ENCODE measurements around the gene GPR18.

The GPR18 gene

GRCh38 chr13:99282264-99283231 is 24.4 kb upstream of the GPR18 start:
- DNase-seq (ENCODE audit: low read depth) = no peak
- TF ChIP-seq, protein P1, sequence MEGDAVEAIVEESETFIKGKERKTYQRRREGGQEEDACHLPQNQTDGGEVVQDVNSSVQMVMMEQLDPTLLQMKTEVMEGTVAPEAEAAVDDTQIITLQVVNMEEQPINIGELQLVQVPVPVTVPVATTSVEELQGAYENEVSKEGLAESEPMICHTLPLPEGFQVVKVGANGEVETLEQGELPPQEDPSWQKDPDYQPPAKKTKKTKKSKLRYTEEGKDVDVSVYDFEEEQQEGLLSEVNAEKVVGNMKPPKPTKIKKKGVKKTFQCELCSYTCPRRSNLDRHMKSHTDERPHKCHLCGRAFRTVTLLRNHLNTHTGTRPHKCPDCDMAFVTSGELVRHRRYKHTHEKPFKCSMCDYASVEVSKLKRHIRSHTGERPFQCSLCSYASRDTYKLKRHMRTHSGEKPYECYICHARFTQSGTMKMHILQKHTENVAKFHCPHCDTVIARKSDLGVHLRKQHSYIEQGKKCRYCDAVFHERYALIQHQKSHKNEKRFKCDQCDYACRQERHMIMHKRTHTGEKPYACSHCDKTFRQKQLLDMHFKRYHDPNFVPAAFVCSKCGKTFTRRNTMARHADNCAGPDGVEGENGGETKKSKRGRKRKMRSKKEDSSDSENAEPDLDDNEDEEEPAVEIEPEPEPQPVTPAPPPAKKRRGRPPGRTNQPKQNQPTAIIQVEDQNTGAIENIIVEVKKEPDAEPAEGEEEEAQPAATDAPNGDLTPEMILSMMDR (IDR thresholded peaks at IDR 0.05; ENCODE audit: low read depth, low read length, missing control alignments) = no peak
- H3K4me3 ChIP-seq (ENCODE audit: low read depth, low read length) = no peak overlapping the region; the same call in 1 of the 2 replicates

DNA sequence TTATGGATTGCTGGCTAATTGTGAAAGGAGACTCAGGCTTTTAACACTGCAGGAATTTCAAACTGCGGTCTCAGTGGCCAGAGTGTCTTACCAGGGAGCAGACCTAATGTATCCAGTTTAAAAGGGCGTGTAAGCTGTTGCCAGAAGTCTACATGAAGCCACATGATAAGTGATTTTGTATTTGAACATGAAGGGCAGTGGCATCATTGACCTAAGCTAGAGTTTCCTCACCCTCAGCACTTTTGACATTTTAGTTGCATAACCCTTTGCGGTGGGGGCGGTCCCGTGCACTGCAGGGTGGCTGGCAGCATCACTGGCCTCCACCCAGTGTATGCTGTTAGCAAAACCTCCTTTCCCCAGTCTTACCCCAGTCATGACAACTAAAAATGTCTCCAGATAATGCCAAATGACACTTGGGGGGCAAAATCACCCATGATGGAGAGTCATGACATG is 23.7 kb upstream of the GPR18 start:
- TF ChIP-seq, protein P1 (IDR thresholded peaks at IDR 0.05; ENCODE audit: low read depth, low read length, missing control alignments) = no peak
- no peak overlapping the region; the same call in 1 of the 2 replicates for H3K4me3 ChIP-seq (ENCODE audit: low read depth, low read length)
- peak; percentile 51 for DNase-seq (ENCODE audit: low read depth)

- DNase-seq (ENCODE audit: low read depth) = no peak
- no peak overlapping the region for H3K4me3 ChIP-seq (ENCODE audit: low read depth, low read length)
- TF ChIP-seq, protein P1 (IDR thresholded peaks at IDR 0.05; ENCODE audit: low read depth, low read length, missing control alignments) = no peak
These were observed 22.0 kb upstream of the GPR18 start for GRCh38 chr13:99280166-99280565.

DNA sequence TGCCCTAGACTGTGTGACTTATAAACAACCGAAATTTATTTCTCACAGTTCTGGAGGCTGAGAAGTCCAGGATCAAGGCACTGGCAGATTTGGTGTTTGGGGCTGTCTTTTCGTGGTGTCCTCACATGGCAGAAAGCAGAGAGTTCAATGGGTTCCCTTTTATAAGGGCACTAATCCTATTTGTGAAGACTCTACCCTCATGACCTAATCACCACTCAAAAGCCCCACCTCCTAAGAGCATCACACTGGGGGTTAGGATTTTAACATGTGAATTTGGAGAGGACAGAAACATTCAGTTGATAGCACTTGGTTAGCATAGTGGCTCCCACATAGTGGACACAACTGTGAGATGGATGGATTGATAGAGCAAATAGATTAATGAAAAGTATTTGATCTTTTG is 21.5 kb upstream of the GPR18 start:
- H3K4me3 ChIP-seq (ENCODE audit: low read depth, low read length) = no peak overlapping the region
- no peak for DNase-seq (ENCODE audit: low read depth)
- TF ChIP-seq, protein P1 (IDR thresholded peaks at IDR 0.05; ENCODE audit: low read depth, low read length, missing control alignments) = no peak

GRCh38 chr13:99278843-99279242 is 20.7 kb upstream of the GPR18 start:
- TF ChIP-seq, protein P1 (IDR thresholded peaks at IDR 0.05; ENCODE audit: low read depth, low read length, missing control alignments) = no peak
- DNase-seq (ENCODE audit: low read depth) = no peak
- H3K4me3 ChIP-seq (ENCODE audit: low read depth, low read length) = no peak overlapping the region

DNA sequence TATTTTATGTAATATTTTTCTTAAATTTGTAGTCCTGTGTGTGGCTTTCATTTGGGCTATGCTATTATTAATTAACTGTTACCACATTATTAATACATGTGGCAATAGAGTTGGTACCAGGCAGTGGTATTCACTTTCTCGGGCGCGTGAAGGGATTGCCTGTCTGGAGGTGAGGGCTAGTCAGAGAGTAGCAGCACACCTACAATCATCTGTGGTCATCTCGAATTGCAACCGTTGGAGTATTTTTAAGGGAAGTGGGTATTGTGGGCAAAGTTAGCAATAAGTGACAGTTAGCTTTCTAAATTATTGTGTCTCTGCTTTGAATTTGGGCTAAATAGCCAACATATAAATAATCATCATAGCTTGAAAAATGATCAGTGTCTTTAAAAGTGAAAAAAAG is 20.0 kb upstream of the GPR18 start:
- no peak overlapping the region for H3K4me3 ChIP-seq (ENCODE audit: low read depth, low read length)
- TF ChIP-seq, protein P1 (IDR thresholded peaks at IDR 0.05; ENCODE audit: low read depth, low read length, missing control alignments) = no peak
- no peak for DNase-seq (ENCODE audit: low read depth)
